ENCODE results near the gene DISC1. TPM values are rescaled to one million over a fixed set of nuclear protein-coding genes. Genes with fewer than 3 reads are reported as not detected.

DISC1 gene
- total RNA-seq, 1 donor from 2014 or later, result 4.7 TPM

DNA sequence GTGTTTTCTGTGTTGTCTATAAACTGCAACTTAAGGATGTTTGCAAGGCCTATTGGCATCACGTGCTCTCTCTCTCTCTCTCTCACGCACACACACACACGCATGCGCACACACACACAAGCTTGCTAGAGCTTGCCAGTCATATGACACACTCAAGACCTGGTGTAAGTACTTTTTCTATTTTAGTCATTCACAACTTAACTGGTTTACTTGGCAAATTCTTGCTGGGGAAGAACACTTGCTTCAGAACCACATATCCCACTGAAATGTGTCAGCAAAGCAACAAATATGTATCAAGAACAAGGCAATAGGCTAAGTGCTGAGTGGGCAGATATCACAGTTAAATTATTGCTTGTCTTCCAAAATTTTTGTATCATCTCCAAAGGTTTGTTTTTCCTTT lies 107.8 kb downstream of the DISC1 start:
- Mint-ChIP-seq H3K4me1 (ENCODE audit: unreplicated experiment) (no peaks in the 10 kb centered on the region), H3K9me3 (peaks cover 7% of the 10 kb centered on the region), H3K27me3 (no peaks in the 10 kb centered on the region), H3K36me3 (no peaks in the 10 kb centered on the region), H3K27ac (no peak overlapping the region), H3K4me3 (no peak overlapping the region)
- DNase-seq (ENCODE audit: extremely low spot score, unreplicated experiment), result no peak
- TF ChIP-seq, protein P1, sequence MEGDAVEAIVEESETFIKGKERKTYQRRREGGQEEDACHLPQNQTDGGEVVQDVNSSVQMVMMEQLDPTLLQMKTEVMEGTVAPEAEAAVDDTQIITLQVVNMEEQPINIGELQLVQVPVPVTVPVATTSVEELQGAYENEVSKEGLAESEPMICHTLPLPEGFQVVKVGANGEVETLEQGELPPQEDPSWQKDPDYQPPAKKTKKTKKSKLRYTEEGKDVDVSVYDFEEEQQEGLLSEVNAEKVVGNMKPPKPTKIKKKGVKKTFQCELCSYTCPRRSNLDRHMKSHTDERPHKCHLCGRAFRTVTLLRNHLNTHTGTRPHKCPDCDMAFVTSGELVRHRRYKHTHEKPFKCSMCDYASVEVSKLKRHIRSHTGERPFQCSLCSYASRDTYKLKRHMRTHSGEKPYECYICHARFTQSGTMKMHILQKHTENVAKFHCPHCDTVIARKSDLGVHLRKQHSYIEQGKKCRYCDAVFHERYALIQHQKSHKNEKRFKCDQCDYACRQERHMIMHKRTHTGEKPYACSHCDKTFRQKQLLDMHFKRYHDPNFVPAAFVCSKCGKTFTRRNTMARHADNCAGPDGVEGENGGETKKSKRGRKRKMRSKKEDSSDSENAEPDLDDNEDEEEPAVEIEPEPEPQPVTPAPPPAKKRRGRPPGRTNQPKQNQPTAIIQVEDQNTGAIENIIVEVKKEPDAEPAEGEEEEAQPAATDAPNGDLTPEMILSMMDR (conservative IDR thresholded peaks at IDR 0.05), result no peak

DNA sequence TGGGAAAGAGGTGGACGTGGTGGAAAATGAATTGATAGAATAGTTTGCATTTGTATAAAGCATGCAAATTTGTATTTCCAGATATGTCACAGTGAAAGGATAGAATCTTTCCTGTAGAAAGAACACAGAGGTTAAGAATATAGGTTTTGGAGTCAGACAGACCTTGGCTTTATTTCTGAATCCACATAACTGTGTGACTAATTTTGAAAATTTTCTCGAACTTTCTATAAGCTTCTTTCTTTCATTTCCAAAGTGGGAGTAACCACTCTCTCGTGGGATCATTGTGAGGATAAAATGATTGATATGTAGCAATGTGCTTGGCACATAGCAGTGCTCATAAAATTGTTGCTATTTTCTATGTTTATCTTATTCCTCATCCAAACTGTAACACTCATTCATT lies 108.8 kb downstream of the DISC1 start:
- peaks cover 7% of the 10 kb centered on the region for H3K9me3 Mint-ChIP-seq
- H3K27me3 Mint-ChIP-seq, result no peaks in the 10 kb centered on the region
- DNase-seq (ENCODE audit: extremely low spot score, unreplicated experiment), result no peak
- H3K4me3 Mint-ChIP-seq, result no peak overlapping the region
- H3K36me3 Mint-ChIP-seq, result no peaks in the 10 kb centered on the region
- H3K4me1 Mint-ChIP-seq (ENCODE audit: unreplicated experiment), result no peaks in the 10 kb centered on the region
- TF ChIP-seq, protein P1 (conservative IDR thresholded peaks at IDR 0.05), result no peak
- no peak overlapping the region for H3K27ac Mint-ChIP-seq

DNA sequence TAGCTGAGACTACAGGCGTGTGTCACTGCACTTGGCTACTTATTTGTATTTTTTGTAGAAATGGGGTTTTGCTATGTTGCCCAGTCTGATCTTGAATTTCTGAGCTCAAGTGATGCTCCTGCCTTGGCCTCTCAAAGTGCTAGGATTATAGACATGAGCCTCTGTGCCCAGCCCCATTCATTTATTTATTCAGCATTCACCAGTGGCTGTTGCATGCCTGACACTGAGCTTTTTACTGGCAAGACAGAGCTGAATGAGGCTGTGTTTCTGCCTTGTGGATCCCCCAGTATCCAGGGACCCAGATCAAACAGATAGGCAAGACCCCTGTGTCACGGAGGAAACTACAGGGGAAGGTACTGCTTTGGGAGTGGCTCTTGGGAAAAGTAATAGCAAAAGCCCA lies 109.4 kb downstream of the DISC1 start:
- Mint-ChIP-seq H3K27me3 (peaks cover 2% of the 10 kb centered on the region), H3K36me3 (no peaks in the 10 kb centered on the region), H3K4me1 (ENCODE audit: unreplicated experiment) (no peaks in the 10 kb centered on the region), H3K4me3 (no peak overlapping the region), H3K9me3 (peaks cover 9% of the 10 kb centered on the region), H3K27ac (no peak overlapping the region)
- TF ChIP-seq, protein P1 (conservative IDR thresholded peaks at IDR 0.05), result no peak
- no peak for DNase-seq (ENCODE audit: extremely low spot score, unreplicated experiment)

DNA sequence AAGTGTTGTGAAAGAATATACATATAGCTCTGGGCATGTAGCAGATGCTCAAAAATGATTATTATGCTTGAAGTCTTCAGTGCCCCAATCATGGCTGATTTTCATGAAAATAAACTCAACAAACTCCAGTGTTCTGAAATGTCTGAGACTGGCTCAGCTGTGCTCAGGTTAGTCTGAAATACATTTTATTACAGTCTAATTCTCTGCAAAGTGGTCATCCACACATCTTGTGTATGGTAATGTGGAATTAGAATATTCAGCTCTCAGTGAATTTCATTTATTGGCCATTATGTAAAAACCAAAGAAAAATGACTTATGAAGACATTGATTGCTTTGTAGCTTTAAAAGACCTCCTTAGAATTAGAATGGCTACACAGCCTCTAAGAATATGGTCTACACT lies 109.9 kb downstream of the DISC1 start:
- no peak overlapping the region for H3K27ac Mint-ChIP-seq
- TF ChIP-seq, protein P1 (conservative IDR thresholded peaks at IDR 0.05), result no peak
- DNase-seq (ENCODE audit: extremely low spot score, unreplicated experiment), result no peak
- peaks cover 3% of the 10 kb centered on the region for H3K27me3 Mint-ChIP-seq
- no peaks in the 10 kb centered on the region for H3K4me1 Mint-ChIP-seq (ENCODE audit: unreplicated experiment)
- H3K9me3 Mint-ChIP-seq, result peaks cover 11% of the 10 kb centered on the region
- H3K36me3 Mint-ChIP-seq, result no peaks in the 10 kb centered on the region
- no peak overlapping the region for H3K4me3 Mint-ChIP-seq

DNA sequence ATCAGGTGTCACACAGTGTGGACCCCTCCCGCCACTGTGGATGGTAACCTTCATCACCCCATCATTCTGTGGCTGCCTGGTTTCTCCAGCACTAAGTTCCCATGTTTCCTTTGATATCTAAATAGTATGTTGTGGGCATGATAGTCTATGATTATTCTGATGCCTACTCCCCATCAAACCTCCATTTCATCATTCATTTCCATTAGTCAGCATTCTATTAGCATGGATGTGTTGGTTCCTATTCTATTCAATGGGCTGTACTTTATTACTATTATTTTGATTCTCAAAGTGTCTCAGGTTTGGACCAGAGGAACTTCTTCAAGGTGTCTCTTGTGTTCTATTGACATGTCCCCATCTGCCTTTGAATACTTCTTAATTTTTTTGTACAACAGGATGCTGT lies 112.0 kb downstream of the DISC1 start:
- no peak overlapping the region for H3K4me3 Mint-ChIP-seq
- peaks cover under 1% of the 10 kb centered on the region for H3K4me1 Mint-ChIP-seq (ENCODE audit: unreplicated experiment)
- H3K27ac Mint-ChIP-seq, result no peak overlapping the region
- TF ChIP-seq, protein P1 (conservative IDR thresholded peaks at IDR 0.05), result no peak
- H3K9me3 Mint-ChIP-seq, result peaks cover 4% of the 10 kb centered on the region
- DNase-seq (ENCODE audit: extremely low spot score, unreplicated experiment), result no peak
- no peaks in the 10 kb centered on the region for H3K36me3 Mint-ChIP-seq
- peaks cover 3% of the 10 kb centered on the region for H3K27me3 Mint-ChIP-seq

DNA sequence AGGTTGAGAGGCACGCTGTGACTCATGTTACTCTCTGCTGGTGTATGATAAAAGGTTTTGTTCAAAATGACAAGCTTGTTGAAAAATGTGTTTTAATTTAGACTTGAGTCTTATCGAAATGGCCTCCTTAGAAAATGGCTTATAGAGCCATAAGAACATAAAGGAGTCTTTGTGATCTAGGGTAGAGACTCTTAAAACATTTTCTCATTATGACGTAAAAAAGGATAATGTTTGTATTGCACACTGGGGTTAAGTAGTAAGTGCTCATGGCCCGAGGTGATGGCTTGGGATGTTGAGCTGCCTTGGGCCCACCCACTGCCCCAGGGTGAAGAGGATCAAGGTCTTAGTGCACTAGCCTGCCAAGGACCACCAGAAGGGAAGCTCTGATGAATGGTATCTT lies 117.4 kb downstream of the DISC1 start:
- Mint-ChIP-seq H3K36me3 (no peaks in the 10 kb centered on the region), H3K4me1 (ENCODE audit: unreplicated experiment) (peaks cover 7% of the 10 kb centered on the region), H3K4me3 (no peak overlapping the region), H3K27me3 (peaks cover 3% of the 10 kb centered on the region), H3K9me3 (peaks cover 4% of the 10 kb centered on the region), H3K27ac (no peak overlapping the region)
- DNase-seq (ENCODE audit: extremely low spot score, unreplicated experiment), result no peak
- TF ChIP-seq, protein P1 (conservative IDR thresholded peaks at IDR 0.05), result no peak
